HepG2 (cell line): ENCODE measurements around the gene LTB4R. TPM values are rescaled to one million over a fixed set of nuclear protein-coding genes. Genes with fewer than 3 reads are reported as not detected.

Experiments
- CEBPB ChIP-seq: IDR thresholded peaks from 2 replicates; pipeline ENCODE4 v1.6.1; 2011; ENCODE audit warnings: low read depth, low read length, improper control_type of control experiment, borderline replicate concordance
- KDM1A ChIP-seq: IDR thresholded peaks from 2 replicates; pipeline ENCODE4 v1.6.1; 2016; ENCODE audit warnings: missing compliant biosample characterization
- KMT2B ChIP-seq: IDR thresholded peaks from 2 replicates; pipeline ENCODE4 v1.6.1; 2016; ENCODE audit warnings: missing genetic modification reagents, missing compliant biosample characterization
- LCORL ChIP-seq, 2 experiments: fragments of 450-650 bp in 1 of 2; sonication (generic) in 1 of 2; formaldehyde crosslinking in 1 of 2; IDR thresholded peaks; 2 replicates each; pipeline versions ENCODE4 v1.5.0 to v1.6.1; 2017 to 2020; ENCODE audit warnings: antibody characterized with exemption in 1 of 2, missing genetic modification reagents in 1 of 2
- NCOA5 ChIP-seq: sonication (generic); formaldehyde crosslinking; IDR thresholded peaks from 2 replicates; pipeline ENCODE4 v1.4.0; 2020; ENCODE audit warnings: missing genetic modification reagents
- PAWR ChIP-seq: sonication (generic); formaldehyde crosslinking; IDR thresholded peaks from 2 replicates; pipeline ENCODE4 v1.4.0; 2020; ENCODE audit warnings: missing genetic modification reagents, mild to moderate bottlenecking, borderline replicate concordance
- PBX2 ChIP-seq: IDR thresholded peaks from 2 replicates; pipeline ENCODE4 v1.6.1; 2016; ENCODE audit warnings: control low read depth
- REPIN1 ChIP-seq: sonication (generic); formaldehyde crosslinking; IDR thresholded peaks from 2 replicates; pipeline ENCODE4 v1.8.0; 2022; ENCODE audit warnings: missing genetic modification reagents, low read depth, mild to moderate bottlenecking, borderline replicate concordance
- TFDP2 ChIP-seq: sonication (generic); formaldehyde crosslinking; IDR thresholded peaks from 2 replicates; pipeline ENCODE4 v1.4.0; 2020; ENCODE audit warnings: missing genetic modification reagents
- ZC3H13 ChIP-seq: sonication (generic); formaldehyde crosslinking; IDR thresholded peaks from 2 replicates; pipeline ENCODE4 v1.8.1; 2023; ENCODE audit warnings: mild to moderate bottlenecking, missing genetic modification reagents, moderate library complexity
- ZMYM3 ChIP-seq: sonication (generic); formaldehyde crosslinking; IDR thresholded peaks from 2 replicates; pipeline ENCODE4 v1.5.1; 2020; ENCODE audit warnings: mild to moderate bottlenecking, missing genetic modification reagents
- ZNF224 ChIP-seq: sonication (generic); formaldehyde crosslinking; IDR thresholded peaks from 2 replicates; pipeline ENCODE4 v1.5.0; 2020; ENCODE audit warnings: mild to moderate bottlenecking, missing genetic modification reagents
- ZNF235 ChIP-seq: sonication (generic); formaldehyde crosslinking; IDR thresholded peaks from 2 replicates; pipeline ENCODE4 v1.8.1; 2023; ENCODE audit warnings: mild to moderate bottlenecking, missing genetic modification reagents, borderline replicate concordance
- ZNF296 ChIP-seq: sonication (generic); formaldehyde crosslinking; conservative IDR thresholded peaks from 2 replicates; pipeline ENCODE4 v1.5.0; 2020; ENCODE audit warnings: mild to moderate bottlenecking, missing genetic modification reagents
- ZNF460 ChIP-seq: sonication (generic); formaldehyde crosslinking; IDR thresholded peaks from 2 replicates; pipeline ENCODE4 v1.5.1; 2020; ENCODE audit warnings: missing genetic modification reagents, mild to moderate bottlenecking, borderline replicate concordance
- ZNF510 ChIP-seq: sonication (generic); formaldehyde crosslinking; IDR thresholded peaks from 2 replicates; pipeline ENCODE4 v1.4.0; 2020; ENCODE audit warnings: low read depth, mild to moderate bottlenecking, missing genetic modification reagents
- ZNF567 ChIP-seq: sonication (generic); formaldehyde crosslinking; IDR thresholded peaks from 2 replicates; pipeline ENCODE4 v1.8.1; 2023; ENCODE audit warnings: mild to moderate bottlenecking, missing genetic modification reagents, borderline replicate concordance
- ZNF777 ChIP-seq: sonication (generic); formaldehyde crosslinking; IDR thresholded peaks from 2 replicates; pipeline ENCODE4 v1.4.0; 2020; ENCODE audit warnings: missing genetic modification reagents
- polyA plus RNA-seq, 8 experiments: library from polyadenylated mRNA; depleted of rRNA in 3 of 8; stranded (reverse) in 7 of 8; unstranded in 1 of 8; fragments of >200 nt; fragmentation: Illumina TruSeq in 4 of 8; extraction: Trizol in 4 of 8; gene quantifications; 2 replicates each; pipeline versions ENCODE4 v1.2.1 to v1.2.3, GENCODE V29; 2011 to 2016; ENCODE audit warnings: low read depth in 4 of 8, missing spikeins in 1 of 8, mixed read lengths in 1 of 8; ENCODE audit not compliant: insufficient read depth in 1 of 8
- total RNA-seq, 5 experiments: library from RNA; depleted of rRNA; stranded (reverse); fragments of >200 nt; fragmentation: Illumina TruSeq; extraction: Trizol; gene quantifications; 2 replicates each; pipeline ENCODE4 v1.2.3, GENCODE V29; 2016; ENCODE audit warnings: low read depth in 1 of 5
- TF ChIP-seq, protein P1 (sequence below): IDR thresholded peaks from 2 replicates; pipeline ENCODE4 v1.6.1; 2016; ENCODE audit warnings: missing compliant biosample characterization, missing genetic modification reagents, borderline replicate concordance
- TF ChIP-seq, protein P2 (sequence below), 2 experiments: sonication (generic) in 1 of 2; formaldehyde crosslinking in 1 of 2; IDR thresholded peaks; 2 replicates each; pipeline versions ENCODE4 v1.5.1 to v1.6.1; 2011 to 2020; ENCODE audit warnings: borderline replicate concordance in 1 of 2, low read depth in 1 of 2, low read length in 1 of 2, mild to moderate bottlenecking in 1 of 2, missing genetic modification reagents in 1 of 2, moderate library complexity in 1 of 2
- TF ChIP-seq, protein P3 (sequence below): sonication (generic); formaldehyde crosslinking; conservative IDR thresholded peaks from 2 replicates; pipeline ENCODE4 v1.8.0; 2022; ENCODE audit warnings: low read depth, missing genetic modification reagents

LTB4R gene
- total and polyA plus RNA-seq, 2 of the 13 experiments (the other 11 are each of a cell fraction or from before 2014, with no cell fraction given): 3.2 to 8.2 TPM

DNA sequence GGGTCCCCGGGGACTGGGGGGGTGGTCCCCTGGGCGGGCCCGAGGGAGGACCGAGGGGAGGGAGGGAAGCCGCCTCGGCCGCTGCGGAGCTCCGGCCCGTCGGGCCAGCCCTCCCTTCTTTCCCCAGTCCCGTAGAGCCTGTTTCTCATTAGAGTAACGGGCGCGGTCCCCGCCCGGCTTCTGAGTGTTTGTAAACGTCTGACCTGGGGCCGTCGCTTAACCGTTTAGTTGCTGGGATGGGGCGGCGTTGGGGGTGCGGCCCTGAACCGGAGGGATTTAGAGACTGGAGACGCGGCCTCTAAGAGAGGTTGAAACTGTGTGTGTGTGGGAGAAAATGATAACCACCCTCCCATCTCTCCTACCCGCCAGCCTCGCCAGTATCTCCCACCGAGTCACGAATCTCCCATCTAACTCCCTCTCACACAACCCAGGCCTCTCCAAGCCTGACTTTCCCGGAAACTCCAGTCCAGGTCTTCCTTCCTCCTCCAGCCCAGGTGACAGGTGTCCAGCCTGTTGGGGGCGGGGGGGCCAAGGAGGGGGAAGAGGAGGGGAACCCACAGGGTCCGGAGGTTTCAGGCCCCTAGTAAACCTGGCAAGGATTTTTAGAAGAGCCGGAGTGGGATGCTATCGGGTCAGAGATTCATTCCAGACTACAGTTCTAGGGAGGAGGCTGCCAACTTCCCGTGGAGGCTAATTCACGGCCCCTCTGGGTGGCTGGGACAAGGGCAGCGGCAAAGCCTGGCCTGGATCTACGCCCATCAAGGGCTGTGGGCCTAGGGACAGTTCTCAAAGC, 55.6 kb downstream of the LTB4R start (continued):
- no peak for TF ChIP-seq PAWR (CRISPR knock-in tag)
- 0 out of 2 replicates have a peak, but pooled peaks have one; percentile 13 for TF ChIP-seq KDM1A (CRISPR knock-in tag)
- TF ChIP-seq ZNF296 (CRISPR knock-in tag): no peak
- TF ChIP-seq KMT2B (CRISPR knock-in tag): peak; percentile 27; the same call in 1 of the 2 replicates
- TF ChIP-seq NCOA5 (CRISPR knock-in tag): no peak
- TF ChIP-seq REPIN1 (CRISPR knock-in tag): peak; percentile 27; the same call in 1 of the 2 replicates
- TF ChIP-seq, protein P1, sequence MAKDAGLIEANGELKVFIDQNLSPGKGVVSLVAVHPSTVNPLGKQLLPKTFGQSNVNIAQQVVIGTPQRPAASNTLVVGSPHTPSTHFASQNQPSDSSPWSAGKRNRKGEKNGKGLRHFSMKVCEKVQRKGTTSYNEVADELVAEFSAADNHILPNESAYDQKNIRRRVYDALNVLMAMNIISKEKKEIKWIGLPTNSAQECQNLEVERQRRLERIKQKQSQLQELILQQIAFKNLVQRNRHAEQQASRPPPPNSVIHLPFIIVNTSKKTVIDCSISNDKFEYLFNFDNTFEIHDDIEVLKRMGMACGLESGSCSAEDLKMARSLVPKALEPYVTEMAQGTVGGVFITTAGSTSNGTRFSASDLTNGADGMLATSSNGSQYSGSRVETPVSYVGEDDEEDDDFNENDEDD: no peak
- no peak for TF ChIP-seq ZC3H13 (CRISPR knock-in tag)
- TF ChIP-seq ZNF567 (CRISPR knock-in tag): no peak
- no peak; the same call in 1 of the 2 replicates for TF ChIP-seq ZNF224
- no peak; the same call in 1 of the 2 replicates for TF ChIP-seq TFDP2 (CRISPR knock-in tag)
- TF ChIP-seq ZNF510 (CRISPR knock-in tag): no peak; the same call in 1 of the 2 replicates
- TF ChIP-seq ZNF460 (CRISPR knock-in tag): no peak
- TF ChIP-seq, protein P2, sequence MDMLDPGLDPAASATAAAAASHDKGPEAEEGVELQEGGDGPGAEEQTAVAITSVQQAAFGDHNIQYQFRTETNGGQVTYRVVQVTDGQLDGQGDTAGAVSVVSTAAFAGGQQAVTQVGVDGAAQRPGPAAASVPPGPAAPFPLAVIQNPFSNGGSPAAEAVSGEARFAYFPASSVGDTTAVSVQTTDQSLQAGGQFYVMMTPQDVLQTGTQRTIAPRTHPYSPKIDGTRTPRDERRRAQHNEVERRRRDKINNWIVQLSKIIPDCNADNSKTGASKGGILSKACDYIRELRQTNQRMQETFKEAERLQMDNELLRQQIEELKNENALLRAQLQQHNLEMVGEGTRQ (IDR thresholded peaks at IDR 0.05; ENCODE audit: low read depth, low read length): no peak
- TF ChIP-seq, protein P2 (CRISPR knock-in tag; IDR thresholded peaks at IDR 0.05; ENCODE audit: borderline replicate concordance): peak; percentile 61; the same call in 1 of the 2 replicates
- no peak for TF ChIP-seq PBX2 (CRISPR knock-in tag)
- TF ChIP-seq LCORL (IDR thresholded peaks at IDR 0.05): no peak; the same call in 1 of the 2 replicates
- no peak; the same call in 1 of the 2 replicates for TF ChIP-seq LCORL (CRISPR knock-in tag; IDR thresholded peaks at IDR 0.05)
- TF ChIP-seq ZNF777 (CRISPR knock-in tag): peak; percentile 90
- peak; percentile 45; the same call in 1 of the 2 replicates for TF ChIP-seq ZMYM3 (CRISPR knock-in tag)
- TF ChIP-seq, protein P3, sequence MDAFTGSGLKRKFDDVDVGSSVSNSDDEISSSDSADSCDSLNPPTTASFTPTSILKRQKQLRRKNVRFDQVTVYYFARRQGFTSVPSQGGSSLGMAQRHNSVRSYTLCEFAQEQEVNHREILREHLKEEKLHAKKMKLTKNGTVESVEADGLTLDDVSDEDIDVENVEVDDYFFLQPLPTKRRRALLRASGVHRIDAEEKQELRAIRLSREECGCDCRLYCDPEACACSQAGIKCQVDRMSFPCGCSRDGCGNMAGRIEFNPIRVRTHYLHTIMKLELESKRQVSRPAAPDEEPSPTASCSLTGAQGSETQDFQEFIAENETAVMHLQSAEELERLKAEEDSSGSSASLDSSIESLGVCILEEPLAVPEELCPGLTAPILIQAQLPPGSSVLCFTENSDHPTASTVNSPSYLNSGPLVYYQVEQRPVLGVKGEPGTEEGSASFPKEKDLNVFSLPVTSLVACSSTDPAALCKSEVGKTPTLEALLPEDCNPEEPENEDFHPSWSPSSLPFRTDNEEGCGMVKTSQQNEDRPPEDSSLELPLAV: no peak
- 0 out of 2 replicates have a peak, but pooled peaks have one; percentile 78 for TF ChIP-seq ZNF235 (CRISPR knock-in tag)
- TF ChIP-seq CEBPB: no peak
